ENCODE data around the gene CYP2W1. TPM values are rescaled to one million over a fixed set of nuclear protein-coding genes. Genes with fewer than 3 reads are reported as not detected.

The CYP2W1 gene
- total and polyA plus RNA-seq, 2 donors (not counting 3 experiments of a cell fraction or from before 2014, with no cell fraction given) = not detected

DNA sequence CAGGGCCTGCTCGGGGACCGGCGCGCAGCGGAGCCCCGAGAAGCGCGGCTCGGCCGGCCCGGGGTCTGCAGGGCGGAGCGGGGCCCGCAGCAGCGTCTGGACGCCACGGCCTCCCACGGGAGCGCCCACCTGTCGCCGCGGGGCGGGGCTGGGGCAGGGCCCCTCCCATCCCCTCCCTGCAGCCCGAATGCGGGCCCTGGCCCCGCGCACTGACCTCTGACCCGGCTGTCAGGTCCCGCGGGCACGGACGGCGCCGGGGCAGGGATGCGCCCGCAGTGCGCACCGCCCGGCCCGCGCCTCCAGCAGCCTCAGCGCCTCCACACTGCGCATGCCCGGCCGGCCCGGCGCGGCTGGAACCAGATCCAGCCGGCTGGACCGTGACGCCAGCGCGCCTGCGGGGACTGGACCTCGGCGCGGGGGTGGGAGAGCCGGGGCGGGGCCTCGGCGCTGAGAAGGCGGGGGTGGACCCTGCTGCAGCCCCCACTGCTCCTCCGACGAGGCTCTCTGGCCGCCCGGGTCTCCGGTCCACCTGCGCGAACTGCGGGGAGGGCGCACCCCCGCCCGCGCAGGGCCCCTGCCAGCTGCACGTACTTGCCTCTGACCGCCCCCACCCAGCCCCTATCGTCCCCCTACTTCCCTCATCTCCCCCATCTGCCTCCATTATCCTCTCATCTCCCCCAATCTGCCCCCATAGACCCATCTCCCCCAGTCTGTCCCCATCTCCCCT, 45.2 kb downstream of the CYP2W1 start:
- H3K9me3 ChIP-seq (replicated peaks; ENCODE audit: control insufficient read depth, insufficient read depth, low read length) = no peaks in the 10 kb centered on the region
- H4K20me1 ChIP-seq (replicated peaks; ENCODE audit: control insufficient read depth, extremely low read depth, insufficient read depth, low read length) = no peaks in the 10 kb centered on the region
- no peaks in the 10 kb centered on the region for H3K27me3 ChIP-seq (ENCODE audit: control insufficient read depth in 2 of 2, insufficient read depth in 2 of 2, low read length in 2 of 2)
- POLR2A ChIA-PET = no interaction called here
- DNase-seq (ENCODE audit: low read depth, low spot score) (peak; percentile 88), FAIRE-seq (peak; percentile 88)
- H3K79me2 ChIP-seq (ENCODE audit: control insufficient read depth, insufficient read depth, low read length) = peaks cover 20% of the 10 kb centered on the region
- peak overlapping the region; percentile 5 to 80 (median 51) for H3K4me3 ChIP-seq (replicated peaks in 1 of 3; ENCODE audit: insufficient read depth in 1 of 3, low read depth in 1 of 3, low read length in 3 of 3)
- H2AFZ ChIP-seq (ENCODE audit: low read depth, low read length) = no peak overlapping the region
- intact Hi-C loops (cut with micrococcal nuclease) = loop anchor here (1.0 kb wide), 2 partner anchors 32 to 37 kb away; no protein-coding TSS in a partner anchor
- H3K9ac ChIP-seq (replicated peaks; ENCODE audit: extremely low read depth, insufficient read depth, low read length) = peak overlapping the region; percentile 68
- H3K4me1 ChIP-seq (ENCODE audit: control insufficient read depth, extremely low read depth, insufficient read depth, low read length) = peaks cover 8% of the 10 kb centered on the region
- H3K9me1 ChIP-seq (replicated peaks; ENCODE audit: control insufficient read depth, extremely low read depth, insufficient read depth, low read length) = no peaks in the 10 kb centered on the region
- peaks cover 0 to 7% of the 10 kb centered on the region in 2 experiments for H3K36me3 ChIP-seq (ENCODE audit: control insufficient read depth in 2 of 2, extremely low read depth in 1 of 2, insufficient read depth in 2 of 2, low read length in 2 of 2)
- TF ChIP-seq POLR2AphosphoS5 (IDR thresholded peaks at IDR 0.05; ENCODE audit: insufficient read depth, low read depth, low read length) (peak; percentile 82), POLR2A (IDR thresholded peaks at IDR 0.05; ENCODE audit: low read depth, low read length) (peak; percentile 34), GATA2 (IDR thresholded peaks at IDR 0.05; ENCODE audit: insufficient read depth, insufficient read length, low read depth, low read length) (no peak)
- TF ChIP-seq, protein P1, sequence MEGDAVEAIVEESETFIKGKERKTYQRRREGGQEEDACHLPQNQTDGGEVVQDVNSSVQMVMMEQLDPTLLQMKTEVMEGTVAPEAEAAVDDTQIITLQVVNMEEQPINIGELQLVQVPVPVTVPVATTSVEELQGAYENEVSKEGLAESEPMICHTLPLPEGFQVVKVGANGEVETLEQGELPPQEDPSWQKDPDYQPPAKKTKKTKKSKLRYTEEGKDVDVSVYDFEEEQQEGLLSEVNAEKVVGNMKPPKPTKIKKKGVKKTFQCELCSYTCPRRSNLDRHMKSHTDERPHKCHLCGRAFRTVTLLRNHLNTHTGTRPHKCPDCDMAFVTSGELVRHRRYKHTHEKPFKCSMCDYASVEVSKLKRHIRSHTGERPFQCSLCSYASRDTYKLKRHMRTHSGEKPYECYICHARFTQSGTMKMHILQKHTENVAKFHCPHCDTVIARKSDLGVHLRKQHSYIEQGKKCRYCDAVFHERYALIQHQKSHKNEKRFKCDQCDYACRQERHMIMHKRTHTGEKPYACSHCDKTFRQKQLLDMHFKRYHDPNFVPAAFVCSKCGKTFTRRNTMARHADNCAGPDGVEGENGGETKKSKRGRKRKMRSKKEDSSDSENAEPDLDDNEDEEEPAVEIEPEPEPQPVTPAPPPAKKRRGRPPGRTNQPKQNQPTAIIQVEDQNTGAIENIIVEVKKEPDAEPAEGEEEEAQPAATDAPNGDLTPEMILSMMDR (IDR thresholded peaks at IDR 0.05; ENCODE audit: extremely low read depth in 1 of 2, insufficient read depth in 1 of 2, low read depth in 1 of 2, low read length in 2 of 2) = no peak
- BruUV-seq (replicated peaks) = no TSS peak
- H3K27ac ChIP-seq (ENCODE audit: insufficient read depth, low read depth, low read length) = peak overlapping the region; percentile 31
- peak overlapping the region; percentile 9 for H3K4me2 ChIP-seq (ENCODE audit: insufficient read depth, low read length)
- dilution Hi-C loops (cut with MboI; ENCODE audit: extremely low pct_ligation_motif_present, low sequenced_read_pairs) = no loop called here
- CTCF ChIA-PET = interaction anchor here (0.9 to 3.7 kb wide), 8 partner anchors 14 to 95 kb away, joined by 3 to 35 read pairs (median 4); partner anchors contain the start of gene GPR146

Data from endothelial cell of umbilical vein (primary cell).